DND-41 (cell line): ENCODE data around the gene RHBDD3.

Experiments used
- ATAC-seq: fragments of 200-7000 bp; cut with Tn5 transposase; 3 replicates; pipeline ENCODE4 v1.9.1; 2021; ENCODE audit warnings: low read depth; ENCODE audit not compliant: insufficient read depth
- DNase-seq: peaks from one replicate; pipeline ENCODE4 v3.0.0-alpha.2; 2020
- H2AFZ ChIP-seq: 2 replicates; pipeline ENCODE4 v1.6.0; 2012; ENCODE audit warnings: low read depth, low read length
- H3K27ac ChIP-seq: 2 replicates; pipeline ENCODE4 v1.5.1; 2012; ENCODE audit warnings: low read length, inconsistent platforms
- H3K27me3 ChIP-seq: fragments of 200-600 bp; sonication (generic); 2 replicates; pipeline ENCODE4 v1.6.0; 2012; ENCODE audit warnings: low read length, mild to moderate bottlenecking, inconsistent platforms; ENCODE audit not compliant: insufficient read depth, poor library complexity
- H3K36me3 ChIP-seq: 2 replicates; pipeline ENCODE4 v1.5.1; 2012; ENCODE audit warnings: low read length, inconsistent platforms; ENCODE audit not compliant: insufficient read depth
- H3K4me1 ChIP-seq: 2 replicates; pipeline ENCODE4 v1.5.1; 2012; ENCODE audit warnings: mild to moderate bottlenecking, low read length; ENCODE audit not compliant: insufficient read depth
- H3K4me2 ChIP-seq: 2 replicates; pipeline ENCODE4 v1.6.0; 2012; ENCODE audit warnings: mild to moderate bottlenecking, moderate library complexity, low read length, inconsistent platforms; ENCODE audit not compliant: insufficient read depth
- H3K4me3 ChIP-seq, 2 experiments: fragments of 200-600 bp in 1 of 2; shearing (Covaris generic) in 1 of 2; 2 replicates each; pipeline ENCODE4 v1.5.1; 2012 to 2016; ENCODE audit warnings: inconsistent platforms in 2 of 2, low read length in 2 of 2, mild to moderate bottlenecking in 2 of 2, low read depth in 1 of 2, moderate library complexity in 1 of 2
- H3K79me2 ChIP-seq: 2 replicates; pipeline ENCODE4 v1.6.0; 2012; ENCODE audit warnings: low read length, inconsistent platforms; ENCODE audit not compliant: insufficient read depth
- H3K9ac ChIP-seq: 2 replicates; pipeline ENCODE4 v1.6.0; 2012; ENCODE audit warnings: low read depth, mild to moderate bottlenecking, inconsistent platforms, low read length, moderate library complexity
- H3K9me3 ChIP-seq: 2 replicates; pipeline ENCODE4 v1.5.1; 2012; ENCODE audit warnings: low read length, moderate library complexity, mild to moderate bottlenecking, inconsistent platforms; ENCODE audit not compliant: insufficient read depth, severe bottlenecking
- H4K20me1 ChIP-seq: 2 replicates; pipeline ENCODE4 v1.6.0; 2012; ENCODE audit warnings: low read length; ENCODE audit not compliant: insufficient read depth
- CTCF ChIP-seq: IDR thresholded peaks from 2 replicates; pipeline ENCODE4 v1.5.1; 2012; ENCODE audit warnings: borderline replicate concordance, low read length, moderate library complexity, mild to moderate bottlenecking; ENCODE audit not compliant: poor library complexity, severe bottlenecking; ENCODE audit errors: extremely low read depth
- EZH2 ChIP-seq: IDR thresholded peaks from 3 replicates; pipeline ENCODE4 v1.6.1; 2012; ENCODE audit warnings: borderline replicate concordance, low read depth, mild to moderate bottlenecking, moderate library complexity, low read length, inconsistent platforms; ENCODE audit not compliant: severe bottlenecking

RHBDD3 gene

DNA sequence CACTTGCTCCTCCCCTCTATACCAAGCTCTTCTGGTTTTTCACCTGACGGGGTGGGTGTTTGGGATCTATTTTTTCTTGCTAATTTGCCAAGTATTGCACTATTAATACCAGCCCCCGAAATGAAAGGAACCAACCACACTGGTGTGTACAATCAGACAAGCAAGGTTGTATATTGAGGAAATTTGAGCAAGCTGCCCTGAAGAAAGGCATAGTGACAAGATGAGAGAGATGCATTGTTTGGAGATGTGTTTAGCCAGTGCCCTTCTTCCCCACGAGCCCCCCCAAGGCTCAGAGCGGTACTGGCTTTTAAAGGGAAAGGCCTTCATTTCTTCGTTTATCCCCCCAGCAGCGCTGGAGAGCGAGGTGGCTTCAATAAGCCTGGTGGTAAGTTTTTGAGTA lies 23.4 kb upstream of the RHBDD3 start:
- peaks cover 100% of the 10 kb centered on the region for H3K36me3 ChIP-seq
- H3K4me1 ChIP-seq, result no peaks in the 10 kb centered on the region
- no peak for TF ChIP-seq CTCF
- no peak for TF ChIP-seq EZH2
- no peak overlapping the region for H3K27ac ChIP-seq
- ATAC-seq (0 out of 3 replicates have a peak, but pooled peaks have one; percentile 34), DNase-seq (no peak)
- no peak overlapping the region for H2AFZ ChIP-seq
- no peak overlapping the region for H3K4me3 ChIP-seq
- H3K4me2 ChIP-seq, result no peak overlapping the region
- no peaks in the 10 kb centered on the region for H3K9me3 ChIP-seq
- peaks cover 66% of the 10 kb centered on the region for H3K79me2 ChIP-seq
- no peak overlapping the region for H3K9ac ChIP-seq
- no peaks in the 10 kb centered on the region for H3K27me3 ChIP-seq
- peaks cover 60% of the 10 kb centered on the region for H4K20me1 ChIP-seq

DNA sequence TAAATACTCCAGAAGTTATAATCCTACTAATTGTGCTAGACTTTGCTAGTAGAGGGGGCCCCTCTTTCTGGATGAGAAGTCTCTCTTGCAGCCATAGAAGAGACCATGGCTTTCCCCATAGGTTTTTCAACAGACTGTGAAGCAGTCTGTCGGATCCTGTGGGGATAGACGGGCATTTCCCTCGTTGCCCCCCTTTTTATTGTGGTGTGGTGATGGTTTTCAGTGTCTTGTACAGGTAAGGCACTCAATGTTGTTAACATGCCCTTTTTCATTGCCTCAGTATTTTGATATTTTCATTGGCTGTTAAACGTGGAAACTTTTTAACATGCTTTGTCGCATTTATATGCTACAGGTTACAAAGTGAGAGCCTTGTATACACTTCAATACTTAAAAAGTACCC lies 22.3 kb upstream of the RHBDD3 start:
- H3K27me3 ChIP-seq, result no peaks in the 10 kb centered on the region
- H3K27ac ChIP-seq, result no peak overlapping the region
- H3K79me2 ChIP-seq, result peaks cover 74% of the 10 kb centered on the region
- H3K36me3 ChIP-seq, result peaks cover 100% of the 10 kb centered on the region
- H3K9ac ChIP-seq, result no peak overlapping the region
- H2AFZ ChIP-seq, result no peak overlapping the region
- no peak overlapping the region for H3K4me3 ChIP-seq
- H3K4me1 ChIP-seq, result no peaks in the 10 kb centered on the region
- TF ChIP-seq EZH2 (no peak), CTCF (no peak)
- H4K20me1 ChIP-seq, result peaks cover 63% of the 10 kb centered on the region
- no peak overlapping the region for H3K4me2 ChIP-seq
- no peaks in the 10 kb centered on the region for H3K9me3 ChIP-seq
- DNase-seq (no peak), ATAC-seq (no peak)

GRCh38 chr22:29288837-29289236 lies 21.1 kb upstream of the RHBDD3 start:
- peaks cover 100% of the 10 kb centered on the region for H3K36me3 ChIP-seq
- no peak overlapping the region for H3K4me3 ChIP-seq
- no peak overlapping the region for H2AFZ ChIP-seq
- DNase-seq (no peak), ATAC-seq (no peak)
- no peak for TF ChIP-seq CTCF
- TF ChIP-seq EZH2, result no peak
- peaks cover 74% of the 10 kb centered on the region for H4K20me1 ChIP-seq
- H3K4me2 ChIP-seq, result no peak overlapping the region
- no peak overlapping the region for H3K9ac ChIP-seq
- H3K27me3 ChIP-seq, result no peaks in the 10 kb centered on the region
- no peak overlapping the region for H3K27ac ChIP-seq
- H3K9me3 ChIP-seq, result no peaks in the 10 kb centered on the region
- H3K79me2 ChIP-seq, result peaks cover 87% of the 10 kb centered on the region
- no peaks in the 10 kb centered on the region for H3K4me1 ChIP-seq

DNA sequence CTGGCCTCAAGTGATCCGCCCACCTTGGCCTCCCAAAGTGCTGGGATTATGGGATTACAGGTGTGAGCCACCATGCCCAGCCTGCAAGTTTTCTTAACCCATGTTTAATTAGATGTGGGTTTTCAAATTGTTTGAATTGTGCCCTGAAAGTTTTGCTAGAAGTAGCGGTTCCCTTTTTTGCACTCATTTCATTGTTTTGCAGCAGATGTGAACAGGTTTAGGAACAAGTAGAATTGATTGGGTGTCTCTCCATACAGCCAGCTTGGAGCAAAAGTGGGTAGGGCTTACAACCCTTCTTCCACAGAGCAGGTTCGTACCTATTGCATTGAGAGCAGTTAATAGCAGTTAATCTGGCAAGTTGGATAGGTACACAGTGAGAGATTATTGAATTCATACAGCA lies 16.4 kb upstream of the RHBDD3 start:
- peaks cover 94% of the 10 kb centered on the region for H3K36me3 ChIP-seq
- TF ChIP-seq EZH2 (no peak), CTCF (no peak)
- peaks cover 85% of the 10 kb centered on the region for H4K20me1 ChIP-seq

More for the DNA sequence above, 16.4 kb upstream of the RHBDD3 start:
- no peak overlapping the region for H3K9ac ChIP-seq
- ATAC-seq (no peak), DNase-seq (no peak)
- H3K4me3 ChIP-seq, result no peak overlapping the region
- H3K27ac ChIP-seq, result no peak overlapping the region
- peaks cover 94% of the 10 kb centered on the region for H3K79me2 ChIP-seq
- H3K4me2 ChIP-seq, result no peak overlapping the region
- no peaks in the 10 kb centered on the region for H3K9me3 ChIP-seq
- no peak overlapping the region for H2AFZ ChIP-seq
- no peaks in the 10 kb centered on the region for H3K27me3 ChIP-seq
- H3K4me1 ChIP-seq, result no peaks in the 10 kb centered on the region
